ENCODE results near the gene CDK4. TPM values are rescaled to one million over a fixed set of nuclear protein-coding genes. Genes with fewer than 3 reads are reported as not detected.

The CDK4 gene
- total and polyA plus RNA-seq, 2 of the 13 experiments (the other 11 are each of a cell fraction or from before 2014, with no cell fraction given), result 191 to 209 TPM

DNA sequence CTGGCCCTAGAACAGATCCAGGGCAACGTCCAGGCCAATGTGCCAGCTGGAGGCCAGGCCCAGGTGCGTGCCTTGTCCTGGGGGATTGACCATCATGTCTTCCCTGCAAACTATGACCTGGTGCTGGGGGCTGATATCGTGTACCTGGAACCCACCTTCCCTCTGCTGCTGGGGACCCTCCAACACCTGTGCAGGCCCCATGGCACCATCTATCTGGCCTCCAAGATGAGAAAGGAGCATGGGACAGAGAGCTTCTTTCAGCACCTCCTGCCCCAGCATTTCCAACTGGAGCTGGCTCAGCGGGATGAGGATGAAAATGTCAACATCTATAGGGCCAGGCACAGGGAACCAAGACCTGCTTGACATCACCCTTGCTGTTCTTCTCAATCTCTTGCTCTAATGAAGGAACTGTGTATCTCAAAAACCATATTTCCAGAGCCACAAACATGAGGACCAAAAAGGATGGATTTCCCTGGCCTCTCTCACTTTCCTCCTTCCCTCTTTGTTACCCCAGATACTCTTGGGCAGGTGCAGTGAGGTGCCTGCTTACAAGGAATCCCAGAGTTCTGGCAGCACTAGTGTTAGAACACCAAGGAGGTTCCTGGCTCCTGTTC, 28.3 kb upstream of the CDK4 start (continued):
- TF ChIP-seq ZNF20 (CRISPR knock-in tag; IDR thresholded peaks at IDR 0.05), result no peak
- TF ChIP-seq ZNF746 (CRISPR knock-in tag; IDR thresholded peaks at IDR 0.05), result no peak
- TF ChIP-seq ZNF607 (CRISPR knock-in tag; IDR thresholded peaks at IDR 0.05; ENCODE audit: borderline replicate concordance), result no peak
- TF ChIP-seq NCOA5 (CRISPR knock-in tag; IDR thresholded peaks at IDR 0.05), result no peak
- no peak for TF ChIP-seq ZNF468 (CRISPR knock-in tag; IDR thresholded peaks at IDR 0.05)
- TF ChIP-seq ZNF24 (IDR thresholded peaks at IDR 0.05), result no peak

DNA sequence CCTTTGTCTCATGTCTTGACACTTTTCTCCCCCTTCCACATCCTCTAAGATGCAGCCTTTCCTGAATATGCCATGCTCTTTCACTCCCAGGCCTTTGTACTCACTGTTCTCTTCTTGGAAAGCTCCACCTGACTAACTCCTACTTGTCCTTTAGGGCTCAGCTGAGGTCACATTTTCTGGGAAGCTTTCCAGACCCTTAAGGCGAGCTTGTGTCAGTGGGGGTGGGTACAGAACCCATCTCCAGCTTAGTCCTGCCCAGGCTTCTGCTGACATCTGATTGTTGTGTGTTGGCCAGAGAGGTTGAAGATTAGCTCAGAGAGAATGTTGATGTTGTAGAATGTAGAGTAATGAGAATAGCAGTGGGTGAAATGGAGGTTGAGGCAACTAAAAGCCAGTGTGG, 27.6 kb upstream of the CDK4 start:
- H3K36me3 ChIP-seq (replicated peaks in 1 of 2; ENCODE audit: control insufficient read depth in 1 of 2, insufficient read depth in 2 of 2, low read length in 2 of 2), result peaks cover 4 to 7% of the 10 kb centered on the region in 2 experiments; a peak in 4 of 5 replicates
- 94% methylated on average over 1 of the region's 1 CpG for WGBS (ENCODE audit: low lambda C conversion rate)
- H3K79me2 ChIP-seq (ENCODE audit: insufficient read depth, low read length), result peaks cover 16% of the 10 kb centered on the region
- no peaks in the 10 kb centered on the region for H3K9me3 ChIP-seq (ENCODE audit: low read length)
- H3K4me3 ChIP-seq (replicated peaks in 1 of 3; ENCODE audit: insufficient read depth in 1 of 3, low read depth in 2 of 3, low read length in 3 of 3), result no peak overlapping the region
- no peak overlapping the region for H2AFZ ChIP-seq (ENCODE audit: low read length)
- no peak overlapping the region for H3K4me2 ChIP-seq (ENCODE audit: low read depth, low read length)
- no peak for FAIRE-seq
- no TSS peak for BruUV-seq (replicated peaks)
- no peak for DNase-seq (ENCODE audit: low spot score)
- H3K4me1 ChIP-seq (ENCODE audit: insufficient read depth, low read length), result peaks cover 17% of the 10 kb centered on the region
- no peaks in the 10 kb centered on the region; a peak in 1 of 5 replicates for H3K27me3 ChIP-seq (ENCODE audit: control insufficient read depth in 1 of 2, insufficient read depth in 2 of 2, low read length in 2 of 2)
- TF ChIP-seq ZNF75D (CRISPR knock-in tag; IDR thresholded peaks at IDR 0.05; ENCODE audit: borderline replicate concordance), result no peak
- TF ChIP-seq SRSF9 (IDR thresholded peaks at IDR 0.05; ENCODE audit: borderline replicate concordance, insufficient read depth, low read depth, low read length, poor library complexity, severe bottlenecking), result no peak
- TF ChIP-seq TOPORS (CRISPR knock-in tag; IDR thresholded peaks at IDR 0.05), result no peak
- no peak for TF ChIP-seq GABPB1 (CRISPR knock-in tag; IDR thresholded peaks at IDR 0.05)
- no peak for TF ChIP-seq HMGXB3 (CRISPR knock-in tag; IDR thresholded peaks at IDR 0.05; ENCODE audit: borderline replicate concordance)
- no peak overlapping the region for H3K27ac ChIP-seq (ENCODE audit: extremely low read length, insufficient read depth, low read length)
- no peak for ATAC-seq
- in situ Hi-C loops (cut with HindIII; ENCODE audit: extremely low pct_ligation_motif_present, low pct_unique_long_range_greater_than_20kb), result no loop called here
- ChIA-PET POLR2A (no interaction called here), CTCF (ENCODE audit: low intra/inter-chr PET ratio, low total read pairs) (no interaction called here)
- H3K9ac ChIP-seq (ENCODE audit: insufficient read depth, low read depth, low read length), result no peak overlapping the region
- H4K20me1 ChIP-seq (ENCODE audit: insufficient read depth, low read length), result no peaks in the 10 kb centered on the region
- intact Hi-C loops (cut with micrococcal nuclease; ENCODE audit: unreplicated experiment), result no loop called here
